Left colon (tissue), 2 donors: Measurements from ENCODE around the gene ELP5. TPM values are rescaled to one million over a fixed set of nuclear protein-coding genes. Genes with fewer than 3 reads are reported as not detected.
"Not testable (repeated sequence)": the region's sequence is repeated elsewhere in the genome, so short reads cannot be mapped to it uniquely, and the experiment has no call there.

ENCODE experiments used
- ATAC-seq: fragments of 200-7000 bp; cut with Tn5 transposase; one replicate; pipeline ENCODE4 v1.9.1; 2020; ENCODE audit warnings: mild to moderate bottlenecking, moderate library complexity
- DNase-seq, 2 donors: peaks; one replicate each; pipeline ENCODE4 v3.0.0-alpha.2; 2020
- intact Hi-C, 2 donors: fragments of 100-400 bp; cut with DNase I in 1 of 2; cut with micrococcal nuclease in 1 of 2; formaldehyde crosslinking; loops; one replicate each; pipeline versions ENCODE4 v1.11.2 to v1.14.0; 2022; cut with DNase I, micrococcal nuclease
- total RNA-seq, 2 donors: library from RNA; stranded (reverse); fragmentation: NEBNext Ultra II Directional; extraction: Animal tissue kit (Norgen Biotek cat#: 25700); gene quantifications; one replicate each; pipeline ENCODE4 v1.2.1, GENCODE V29; 2021
- donor health status: DM: no; HTN: no; CAD: no.
- donor health status: DM: yes; HTN: yes; CAD: no.

Gene ELP5
- total RNA-seq, 2 donors from 2014 or later: 42.4 to 55.4 TPM

DNA sequence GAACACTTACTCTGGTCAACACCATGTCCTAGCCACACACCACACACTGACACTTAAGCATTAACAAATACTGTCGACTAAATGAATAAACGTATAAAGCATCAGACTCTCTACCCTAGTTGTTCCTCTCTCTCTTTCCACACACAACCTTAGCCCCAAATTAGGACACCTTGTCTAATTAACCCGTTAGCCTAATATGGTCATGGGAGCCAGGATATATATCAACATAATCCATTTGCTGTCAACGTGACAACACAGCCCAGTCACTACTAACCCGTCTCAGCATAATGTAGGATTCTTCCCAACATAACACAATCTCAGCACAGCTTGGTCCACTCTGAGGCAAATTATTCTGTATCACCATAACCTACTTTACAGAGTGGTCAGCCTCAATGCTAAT lies 19.9 kb upstream of the ELP5 start:
- ATAC-seq (no peak), DNase-seq (no peak)
- intact Hi-C loops: no loop called here

DNA sequence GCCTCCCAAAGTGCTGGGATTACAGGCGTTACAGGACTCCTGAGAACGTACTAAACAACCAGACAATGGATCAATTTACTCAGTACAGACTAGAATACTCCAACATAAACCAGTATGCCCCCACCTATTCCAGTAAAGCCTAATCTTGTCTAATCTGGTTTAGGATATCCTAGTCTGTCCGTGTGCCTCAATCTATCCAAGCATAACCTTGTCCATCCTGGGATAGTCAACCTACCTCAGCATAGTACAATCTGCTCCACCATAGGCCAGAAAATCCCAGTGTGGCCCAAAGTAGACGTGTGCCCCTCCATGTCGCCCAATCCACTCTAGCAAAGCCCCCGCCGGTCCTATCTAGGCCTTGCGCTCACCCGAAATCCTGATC lies 18.3 kb upstream of the ELP5 start:
- intact Hi-C loops: no loop called here
- peak; percentile 12 for ATAC-seq
- no peak for DNase-seq

DNA sequence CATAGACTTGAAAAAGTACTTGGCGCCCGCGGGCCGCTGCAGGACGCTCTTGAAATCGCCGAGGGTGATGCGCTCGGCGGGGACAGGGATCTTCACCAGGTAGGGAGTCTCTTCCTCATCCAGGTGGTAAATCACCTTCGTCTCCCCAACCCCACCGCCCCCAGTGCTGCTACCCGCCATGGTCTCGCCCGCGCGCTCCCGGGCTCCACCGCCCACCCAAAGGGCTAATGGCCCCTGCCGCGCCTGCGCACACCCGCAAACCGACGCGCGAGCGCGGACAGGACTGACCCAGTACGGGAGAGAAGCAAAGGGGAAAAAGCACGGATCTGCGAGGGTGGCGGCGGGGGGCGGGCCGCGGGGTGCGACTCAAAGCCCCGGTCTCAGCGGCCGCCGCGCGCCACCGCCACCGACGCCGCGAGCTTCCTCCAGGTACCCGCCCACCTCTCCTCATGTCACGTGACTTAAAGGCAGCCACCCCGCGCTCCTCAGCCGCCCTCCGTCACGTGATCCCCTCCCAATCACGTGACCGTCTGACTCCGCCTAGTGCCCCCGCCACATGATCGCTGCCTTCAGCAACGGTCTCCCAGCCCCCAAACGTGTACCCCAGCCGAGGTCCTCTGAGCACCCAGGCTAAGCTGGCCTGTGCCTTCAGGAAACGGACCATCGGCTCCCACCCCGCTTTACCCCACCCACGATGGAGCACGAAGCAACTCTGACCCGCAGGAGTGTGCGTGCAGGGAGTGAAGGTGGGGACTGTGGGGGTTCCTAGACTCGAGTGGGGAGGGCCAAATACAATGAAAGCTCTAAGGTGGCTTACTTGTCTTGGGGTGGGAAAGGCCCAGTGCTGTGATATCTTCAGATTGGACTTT lies 17.7 kb upstream of the ELP5 start, which contains the start of gene DVL2:
TSS of gene DVL2 (minus strand) at position 435 of the 869 bp plus-strand sequence. CDS start at position 180, 255 bp downstream.
- intact Hi-C loops: no loop called here
- ATAC-seq (peak; percentile 61), DNase-seq (peak; percentile 97 to 98)

DNA sequence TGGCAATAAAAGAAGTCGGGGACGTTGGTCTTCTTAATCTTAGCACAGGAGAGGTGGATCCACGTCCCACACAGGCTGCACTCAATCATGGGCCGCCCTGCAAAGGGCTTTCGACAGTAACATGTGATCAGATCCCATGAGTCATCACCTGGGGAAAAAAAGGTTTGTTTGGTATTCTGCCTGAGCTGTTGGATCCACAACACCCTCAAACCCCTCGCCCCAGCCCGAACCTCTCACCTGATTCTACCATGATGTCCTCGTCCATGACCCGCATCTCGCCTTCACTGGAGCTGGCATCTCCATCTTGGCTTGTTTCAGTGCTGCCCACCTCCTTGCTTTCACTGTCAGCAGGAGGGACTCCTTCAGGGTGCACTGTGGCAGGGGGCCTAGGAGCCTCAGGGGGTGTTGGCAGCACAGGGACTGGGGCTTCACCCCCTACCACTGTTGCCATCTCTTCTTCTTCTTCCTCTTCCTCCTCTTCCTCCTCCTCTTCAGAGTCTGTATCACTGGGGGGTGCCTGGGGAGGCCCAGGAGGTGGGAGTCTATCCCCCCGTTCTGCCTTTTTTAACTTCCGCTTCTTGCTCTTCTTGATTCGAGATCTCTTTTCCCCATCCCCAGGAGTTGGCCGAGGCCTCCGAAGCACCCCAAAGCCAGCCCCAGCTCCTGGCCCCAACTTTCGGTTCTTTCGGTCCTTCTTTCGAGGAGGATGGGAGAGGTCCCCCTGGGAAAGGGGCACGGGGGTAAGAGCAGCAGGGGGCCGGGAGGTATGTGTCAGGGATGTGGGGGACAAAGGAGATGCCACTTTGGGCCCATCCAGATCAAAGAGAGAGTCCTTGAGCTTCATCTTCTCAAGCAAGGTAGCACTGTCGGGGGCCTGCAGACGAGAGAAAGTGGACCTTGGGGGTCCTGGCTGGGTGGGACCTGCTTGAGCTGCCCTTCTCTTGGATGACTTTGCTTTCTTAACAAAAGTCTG lies 16.0 kb upstream of the ELP5 start:
- ATAC-seq (no peak), DNase-seq (no peak)
- intact Hi-C loops: no loop called here

DNA sequence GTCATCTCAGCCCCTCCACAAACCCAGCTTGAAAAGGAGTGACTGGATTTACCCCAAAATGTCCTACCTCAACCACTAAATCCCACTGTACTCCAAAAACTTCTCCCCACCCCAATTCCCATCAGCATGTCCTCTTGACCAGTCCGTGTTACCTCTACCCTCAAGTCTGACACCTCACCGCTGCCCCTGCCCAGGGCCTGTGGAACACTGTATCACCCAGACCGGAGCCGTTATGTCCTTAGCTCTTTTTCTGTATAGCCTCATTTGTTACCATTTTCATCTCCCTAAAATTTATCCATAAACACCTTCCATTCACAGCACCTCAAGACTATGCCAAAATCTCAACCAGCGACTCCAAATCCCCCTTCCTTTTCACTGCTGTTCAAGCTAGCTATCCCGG lies 15.2 kb upstream of the ELP5 start:
- no peak for DNase-seq
- ATAC-seq: no peak
- intact Hi-C loops: no loop called here

DNA sequence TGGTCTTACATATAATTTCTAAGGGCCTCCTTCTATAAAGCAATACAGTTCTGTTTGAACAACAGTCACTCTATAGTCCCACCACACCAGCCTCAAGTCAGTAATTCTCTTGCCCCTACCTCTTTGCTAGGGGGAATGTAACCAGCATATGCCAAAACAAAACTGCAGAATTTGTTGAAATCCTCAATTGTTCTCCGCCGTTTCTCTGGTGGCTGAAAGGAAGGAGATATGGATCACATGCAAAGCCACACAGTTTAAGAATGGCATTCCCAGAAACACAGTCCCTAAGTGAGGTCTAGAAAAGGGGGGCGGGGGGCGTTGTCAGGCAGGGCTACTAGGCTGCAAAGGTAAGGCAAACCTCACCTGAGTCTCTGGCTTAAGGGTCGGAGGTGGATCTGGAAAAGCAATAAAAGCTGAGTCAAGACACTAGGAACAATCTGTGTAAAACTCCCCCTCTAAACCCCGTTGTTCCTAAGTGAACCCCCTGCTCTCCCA lies 14.7 kb upstream of the ELP5 start:
- intact Hi-C loops: no loop called here
- no peak for ATAC-seq
- no peak for DNase-seq

DNA sequence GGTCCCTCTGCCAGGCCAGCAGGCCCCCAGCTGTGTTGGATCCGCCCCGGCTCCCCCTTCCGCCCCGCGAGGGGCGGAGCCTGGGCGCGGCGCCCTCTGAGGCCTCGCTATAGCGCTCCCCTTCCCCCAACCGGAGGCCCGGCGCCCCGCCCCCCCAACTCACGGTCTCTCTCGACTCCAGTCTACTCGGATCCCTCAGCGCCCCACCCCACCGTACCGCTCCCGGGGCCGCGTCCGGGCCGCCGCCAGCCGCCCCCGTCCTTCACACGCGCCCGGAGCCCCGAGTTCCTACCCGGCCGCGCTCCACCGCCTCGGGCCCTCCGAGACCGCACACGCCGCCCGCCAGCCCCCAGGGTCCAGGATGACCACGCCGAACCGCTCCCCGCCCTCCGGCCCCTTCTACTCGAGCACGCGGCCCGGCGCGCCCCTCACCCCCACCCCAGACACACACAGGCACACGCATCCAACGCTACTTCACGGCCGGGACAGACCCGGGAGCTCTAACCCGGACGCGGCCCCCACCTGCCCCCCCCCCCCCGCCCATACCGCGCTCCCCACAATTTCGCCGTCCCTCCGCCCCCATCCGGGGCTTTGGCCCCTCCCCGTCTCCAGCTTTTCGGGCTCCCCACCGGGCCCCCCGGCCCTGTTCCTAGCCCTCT lies 14.1 kb upstream of the ELP5 start:
- peak; percentile 28 for ATAC-seq
- peak; percentile 90 to 94 for DNase-seq
- intact Hi-C loops: no loop called here

DNA sequence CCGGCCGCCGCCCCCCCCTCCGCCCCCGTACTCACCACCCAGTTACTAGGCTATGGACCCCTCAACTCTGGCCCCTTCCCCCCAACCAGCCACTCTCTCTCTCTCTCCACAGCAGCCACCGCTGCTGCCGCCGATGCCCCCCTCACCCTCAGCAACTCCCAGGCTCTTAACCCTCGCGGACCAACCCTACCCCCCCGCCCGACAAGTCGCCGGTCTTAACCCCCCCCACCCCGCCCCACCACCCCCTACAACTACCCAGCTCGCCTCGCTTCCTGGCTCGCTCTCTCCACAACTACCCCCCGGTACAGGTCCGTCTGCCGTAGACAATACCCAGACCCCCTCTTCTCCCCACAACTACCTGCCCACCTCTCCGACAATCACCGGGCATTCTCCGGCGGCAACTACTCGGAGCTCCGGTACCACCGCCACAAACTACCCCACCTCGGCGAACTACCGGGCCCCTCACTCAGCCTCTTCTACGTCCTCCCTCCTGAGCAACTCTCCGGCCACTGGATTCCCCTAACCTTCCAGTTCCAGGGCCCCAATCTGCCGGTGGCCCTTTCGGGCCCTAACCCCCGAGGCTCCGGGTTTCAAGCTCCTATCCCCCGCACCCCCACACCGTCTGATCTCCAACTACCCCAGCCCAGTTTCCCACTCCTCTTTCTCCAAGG lies 13.5 kb upstream of the ELP5 start:
- ATAC-seq: no peak
- intact Hi-C loops: no loop called here
- DNase-seq: peak in 1 of 2 donors; percentile 54

DNA sequence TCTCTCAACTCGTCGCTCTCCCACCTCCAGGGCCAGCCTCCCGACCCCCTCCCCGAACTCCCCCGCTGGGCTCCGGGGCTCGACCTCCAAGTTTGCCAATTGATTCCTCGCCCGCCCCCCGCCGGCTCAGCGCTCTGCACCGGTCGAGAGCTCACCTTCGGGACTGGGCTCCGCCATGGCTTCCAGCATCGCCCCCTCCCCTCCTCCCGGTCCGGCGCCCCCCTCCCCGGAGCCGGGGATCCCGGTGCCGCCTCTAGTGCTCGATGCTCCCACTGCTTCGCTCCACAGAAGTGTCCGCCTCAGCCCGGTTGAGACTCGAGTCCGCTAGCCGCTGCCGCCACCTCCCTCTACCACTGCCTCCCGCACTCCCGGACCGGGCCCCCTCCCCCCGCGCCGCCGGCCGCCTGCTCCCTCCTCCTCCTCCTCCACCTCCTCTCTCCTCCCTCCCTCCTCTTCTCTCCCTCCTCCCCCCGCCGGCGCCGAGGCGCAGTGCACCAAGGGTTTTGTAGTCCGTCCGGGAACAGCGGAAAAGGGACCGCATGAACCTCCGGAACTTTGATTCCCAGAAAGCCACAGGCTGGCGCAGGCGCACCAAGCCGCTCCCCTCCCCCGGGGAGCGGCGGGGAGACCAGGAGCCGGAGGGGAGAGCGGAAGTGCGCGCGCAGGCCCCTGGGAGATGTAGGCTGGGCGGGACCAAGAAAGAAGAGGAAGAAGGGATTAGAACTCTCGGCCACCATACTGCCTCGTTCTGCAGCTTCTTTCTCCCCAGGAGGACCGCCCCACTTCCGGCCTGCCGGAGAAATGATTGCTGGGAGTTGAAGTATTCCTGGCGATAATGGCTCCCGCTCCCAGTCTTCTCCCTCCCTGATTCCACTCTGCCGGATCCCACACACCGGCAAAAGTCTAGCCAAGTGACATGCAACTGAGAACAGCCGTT lies 12.7 kb upstream of the ELP5 start, which contains the start of gene PHF23:
TSS of gene PHF23 (minus strand) at position 367 of the 937 bp plus-strand sequence. CDS start at position 189, 178 bp downstream.
- DNase-seq (peak; percentile 98 to 100), ATAC-seq (peak; percentile 62)
- intact Hi-C loops: no loop called here

DNA sequence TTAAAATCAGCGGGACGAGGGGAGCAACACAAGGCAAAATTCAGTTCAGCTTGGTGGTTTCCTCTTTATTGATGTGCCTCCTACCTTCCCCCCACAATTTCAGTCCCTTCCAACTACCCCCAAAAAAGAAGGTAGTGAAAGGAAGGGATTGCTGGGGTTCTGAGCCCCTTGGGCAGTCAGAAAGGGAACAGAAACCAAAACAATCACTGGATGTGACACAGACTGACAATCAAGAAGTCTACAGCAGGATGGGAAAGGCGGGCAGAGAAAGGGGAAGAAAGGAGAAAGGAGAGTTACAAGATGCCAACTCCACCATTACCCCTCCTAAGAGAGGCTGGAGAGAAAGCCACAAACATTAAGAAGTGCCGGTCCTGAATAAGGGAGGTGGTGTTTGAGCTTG lies 11.6 kb upstream of the ELP5 start:
- DNase-seq: no peak
- intact Hi-C loops: no loop called here
- no peak for ATAC-seq

DNA sequence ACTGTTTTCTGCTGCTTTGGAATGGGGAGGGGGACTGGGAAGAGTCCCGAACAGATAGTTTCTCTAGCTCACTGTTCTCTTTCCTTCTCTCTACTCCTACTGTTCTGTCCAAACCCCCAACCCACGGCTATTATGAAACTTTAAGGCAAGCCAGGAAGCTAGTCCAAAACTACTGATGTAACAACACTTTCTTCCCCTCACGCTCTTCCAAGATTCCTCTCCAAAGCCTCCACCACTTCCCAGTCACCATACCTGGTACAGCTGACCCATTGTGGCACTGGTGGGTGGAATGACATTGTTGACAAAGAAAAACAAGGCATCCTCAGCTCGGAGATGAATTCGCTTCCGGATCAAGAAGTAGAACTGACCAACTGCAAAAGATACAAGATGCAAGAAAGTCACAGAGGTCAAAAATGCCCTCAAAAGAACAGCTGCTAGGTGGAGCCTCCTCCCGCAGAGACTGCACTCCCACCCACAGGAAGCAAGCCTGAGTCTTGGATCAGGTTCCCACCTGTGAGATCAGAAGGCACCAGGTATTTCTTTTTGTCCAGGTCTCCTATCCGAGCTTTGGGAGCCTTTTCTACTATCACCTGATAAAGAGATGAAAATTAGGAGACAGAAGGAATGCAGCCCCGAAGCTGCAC lies 10.8 kb upstream of the ELP5 start:
- DNase-seq (peak in 1 of 2 donors; percentile 23), ATAC-seq (no peak)
- intact Hi-C loops: no loop called here

DNA sequence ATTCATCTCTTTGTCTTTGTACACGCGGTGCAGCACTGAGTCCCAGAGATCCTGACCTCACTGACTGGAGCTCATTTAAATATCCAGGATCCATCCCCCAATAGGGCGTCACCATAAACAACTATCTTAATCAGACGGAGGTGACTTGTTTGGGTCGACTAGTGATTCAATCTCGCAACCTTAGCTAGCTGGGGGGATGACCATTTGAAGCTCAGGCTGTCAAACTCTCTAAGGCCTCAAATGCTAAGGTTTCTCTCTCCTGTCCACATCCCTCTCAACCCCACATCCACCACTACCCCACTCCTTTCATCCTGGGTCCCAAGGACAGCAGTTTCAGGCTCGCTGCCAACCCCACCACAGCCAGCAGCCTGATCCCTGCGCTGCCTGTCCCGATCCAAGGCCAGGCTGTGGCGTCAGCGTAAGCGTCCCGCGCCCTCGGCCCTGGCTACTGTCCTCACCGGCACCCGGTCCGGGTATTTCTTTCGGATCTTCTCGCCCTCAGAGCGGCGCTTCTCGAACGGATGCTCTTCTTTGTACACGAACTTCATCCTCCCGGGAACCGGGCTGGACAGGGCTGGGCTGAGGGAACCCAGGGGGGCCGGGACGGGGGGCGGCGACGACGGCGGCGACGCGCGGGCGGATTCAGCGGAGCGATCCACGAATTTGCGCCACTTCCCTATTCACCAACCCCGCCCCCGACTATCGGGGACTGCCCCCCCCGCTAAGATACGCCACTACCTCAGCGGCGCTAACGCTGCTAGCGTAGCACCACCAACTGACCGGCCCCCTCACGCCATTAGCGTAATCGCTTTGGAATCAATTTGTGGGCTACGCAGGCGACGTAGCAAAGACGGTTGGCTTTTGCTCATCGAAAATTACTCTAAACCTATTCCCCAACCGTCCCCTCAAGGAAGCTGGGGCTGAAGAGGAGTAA lies 10.0 kb upstream of the ELP5 start, which contains the start of gene GABARAP:
TSS of gene GABARAP (minus strand) at position 667 of the 934 bp plus-strand sequence. CDS start at position 548, 119 bp downstream.
- ATAC-seq (peak; percentile 51), DNase-seq (peak; percentile 92 to 96)
- intact Hi-C loops: no loop called here

DNA sequence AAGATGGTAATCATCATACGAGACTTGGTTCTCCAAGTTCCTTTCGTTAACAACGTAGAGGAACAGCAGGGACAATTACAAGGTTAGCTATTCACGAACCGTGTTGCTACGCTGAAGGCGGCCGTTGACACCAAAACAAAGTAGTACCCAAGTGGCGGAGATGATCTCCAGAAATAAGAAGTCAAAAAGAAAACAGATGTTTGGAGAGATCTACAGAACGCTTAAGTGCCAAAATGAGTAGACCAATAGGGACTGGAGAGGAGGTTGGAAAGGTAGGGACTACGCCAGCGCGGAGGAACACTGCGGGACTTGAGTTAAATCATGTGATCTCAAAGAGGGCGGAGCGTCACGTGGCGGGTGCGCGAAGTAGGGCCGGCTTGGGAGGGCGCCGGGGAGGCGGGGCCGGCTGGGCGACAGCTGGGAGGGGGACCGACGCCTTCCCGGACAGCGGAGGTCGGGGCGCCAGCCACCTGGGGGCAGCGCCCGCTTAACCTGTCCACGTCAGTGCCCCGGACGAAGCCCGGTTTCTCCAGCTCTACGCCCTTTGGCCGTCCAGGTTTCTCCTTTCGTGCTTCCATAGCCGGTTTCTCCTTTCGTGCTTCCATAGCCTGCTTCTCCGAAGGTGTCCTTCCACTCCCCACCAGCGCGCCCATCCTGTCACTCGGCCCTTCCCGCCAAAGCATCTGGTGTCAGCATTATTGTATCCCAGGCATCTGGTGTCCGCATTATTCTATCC lies 9.1 kb upstream of the ELP5 start:
- intact Hi-C loops: no loop called here
- DNase-seq (peak; percentile 96 to 99), ATAC-seq (peak; percentile 59)

DNA sequence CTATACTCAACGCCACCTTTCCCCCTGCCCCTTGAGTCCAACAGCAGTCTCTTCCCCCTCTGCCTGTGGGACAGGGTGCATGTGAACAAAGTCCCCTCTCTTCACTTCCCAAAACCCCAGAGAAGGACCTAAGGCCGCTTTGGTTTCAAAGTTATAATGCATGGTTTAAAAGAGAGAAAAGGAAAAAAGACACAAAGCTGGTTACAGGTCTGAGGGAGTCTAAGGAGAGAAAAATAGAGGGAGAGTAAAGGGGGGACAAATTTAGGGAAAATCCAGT lies 8.6 kb upstream of the ELP5 start:
- no peak for DNase-seq
- intact Hi-C loops: no loop called here

DNA sequence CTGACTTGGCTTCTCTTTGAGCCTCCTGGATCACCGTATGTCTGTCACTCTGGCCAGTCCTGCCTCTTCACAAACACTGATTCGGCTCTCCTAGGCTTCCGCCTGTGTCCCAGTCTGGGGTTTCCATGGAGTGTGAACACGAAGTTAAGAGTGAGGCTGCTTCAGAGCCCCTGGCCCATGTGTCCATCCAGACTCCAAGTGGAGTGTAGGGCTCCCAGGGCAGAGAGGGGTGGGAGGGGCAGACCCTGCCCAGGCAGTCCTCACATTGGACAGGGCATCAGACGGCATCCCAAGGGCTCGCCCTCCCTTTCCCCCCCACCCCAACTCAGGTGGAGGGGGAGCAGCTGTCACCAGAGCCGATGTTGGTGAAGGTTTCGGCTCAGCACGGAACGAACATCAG lies 8.2 kb upstream of the ELP5 start:
- DNase-seq, ATAC-seq, intact Hi-C loops: not testable (repeated sequence)

More for the DNA sequence above, 8.6 kb upstream of the ELP5 start:
- ATAC-seq: no peak
